ENCODE data around the gene DNAJC5G.
"Not testable (repeated sequence)": the region's sequence is repeated elsewhere in the genome, so short reads cannot be mapped to it uniquely, and the experiment has no call there.

DNAJC5G gene

DNA sequence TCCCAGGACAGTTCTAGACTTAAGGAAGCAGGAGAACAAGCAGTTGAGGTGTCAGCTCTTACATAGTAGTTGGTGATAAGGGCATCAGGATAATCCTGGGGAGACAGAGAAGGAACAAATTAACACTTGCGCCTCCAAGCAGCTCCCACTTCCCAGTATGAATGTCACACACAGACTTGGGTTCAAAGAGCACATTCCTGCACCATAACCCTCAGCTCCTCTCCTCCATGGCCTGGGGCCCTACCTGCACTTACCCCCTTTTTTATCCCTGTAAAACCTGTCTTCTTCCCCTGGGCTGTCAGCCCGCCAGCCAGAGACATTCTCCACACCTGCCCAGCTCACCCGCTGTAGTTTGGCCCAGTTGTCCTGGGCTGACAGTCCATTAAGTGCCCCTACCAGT lies 36.9 kb downstream of the DNAJC5G start:
- DNase-seq: no peak

DNA sequence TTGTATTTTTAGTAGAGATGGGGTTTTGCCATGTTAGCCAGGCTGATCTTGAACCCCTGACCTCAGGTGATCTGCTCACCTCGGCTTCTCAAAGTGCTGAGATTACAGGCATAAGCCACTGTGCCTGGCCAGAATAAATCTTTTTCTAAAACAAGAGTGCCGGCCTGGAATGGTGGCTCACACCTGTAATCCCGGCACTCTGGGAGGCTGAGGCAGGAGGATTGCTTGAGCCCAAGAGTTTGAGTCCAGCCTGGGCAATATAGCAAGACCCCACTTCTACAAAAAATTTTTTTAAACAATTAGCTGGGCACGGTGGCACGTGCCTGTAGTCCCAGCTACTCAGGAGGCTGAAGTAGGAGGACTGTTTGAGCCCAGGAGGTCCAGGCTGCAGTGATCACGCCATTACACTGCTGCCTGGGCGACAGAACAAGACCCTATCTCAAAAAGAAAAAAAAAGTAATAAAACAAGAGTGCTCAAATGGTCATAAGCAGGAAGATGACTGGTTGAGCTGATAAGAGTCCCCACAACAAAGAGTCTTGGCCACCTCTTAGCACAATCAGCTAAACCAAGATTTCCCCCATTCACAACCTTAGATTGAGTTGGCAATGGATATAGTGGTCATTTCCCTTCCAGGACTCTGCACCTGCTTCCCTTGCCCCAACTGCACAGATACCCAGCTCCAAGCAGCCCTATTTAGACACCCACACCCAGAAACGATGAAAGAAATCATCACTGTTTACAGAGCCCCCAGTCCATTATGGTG lies 38.8 kb downstream of the DNAJC5G start:
- DNase-seq: no peak

GRCh38 chr2:27314709-27315108 lies 39.5 kb downstream of the DNAJC5G start:
- no peak for DNase-seq

- no peak for DNase-seq
Measured at GRCh38 chr2:27315122-27315521, 39.9 kb downstream of the DNAJC5G start.

DNA sequence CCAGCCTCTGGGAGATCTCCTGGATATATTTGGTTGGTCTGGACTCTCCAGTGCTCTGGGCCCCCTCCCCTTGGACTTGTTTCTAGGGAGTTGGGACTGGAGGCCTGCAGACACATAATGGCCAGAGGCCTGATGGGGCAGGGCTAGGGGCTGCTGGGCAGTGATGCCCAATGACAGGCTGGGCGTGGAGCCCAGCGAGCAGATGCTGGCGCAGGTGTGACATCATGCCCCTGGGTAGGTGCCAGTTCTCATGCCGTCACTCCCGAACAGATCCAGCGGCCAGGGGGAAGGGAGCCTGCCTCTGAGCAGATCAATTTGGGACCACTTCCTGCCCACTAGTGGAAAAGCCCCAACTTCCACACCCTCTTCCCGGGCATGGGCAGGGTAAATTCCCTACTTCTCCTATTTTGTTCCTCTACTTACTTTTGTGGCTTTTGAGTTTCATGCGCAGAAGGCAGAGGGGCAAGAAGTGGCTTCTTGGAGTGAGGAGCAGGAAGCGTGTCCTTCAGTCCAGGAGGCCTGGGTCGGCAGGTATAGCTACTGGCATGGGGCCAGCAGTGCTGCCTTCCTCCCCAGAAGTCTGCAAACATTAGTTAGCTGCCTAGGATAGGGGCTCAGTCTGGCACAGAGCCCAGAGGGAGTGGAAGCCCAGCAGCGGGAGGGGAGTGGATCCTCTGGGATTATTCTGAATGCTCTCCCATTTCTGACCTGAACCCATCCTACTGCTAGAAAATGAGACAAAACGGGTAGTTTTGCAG lies 41.6 kb downstream of the DNAJC5G start:
- DNase-seq: no peak

DNA sequence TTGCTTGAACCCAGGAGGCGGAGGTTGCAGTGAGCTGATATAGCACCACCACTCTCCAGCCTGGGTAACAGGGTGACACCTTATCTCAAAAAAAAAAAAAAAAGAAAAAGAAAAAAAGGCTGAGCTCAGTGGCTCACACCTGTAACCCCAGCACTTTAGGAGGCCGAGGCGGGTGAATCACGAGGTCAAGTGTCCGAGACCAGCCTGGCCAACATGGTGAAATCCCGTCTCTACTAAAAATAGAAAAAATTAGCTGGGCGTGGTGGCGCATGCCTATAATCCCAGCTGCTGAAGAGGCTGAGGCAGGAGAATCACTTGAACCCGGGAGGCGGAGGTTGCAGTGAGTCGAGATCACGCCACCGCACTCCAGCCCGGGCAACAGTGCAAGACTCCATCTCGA lies 44.6 kb downstream of the DNAJC5G start:
- not testable (repeated sequence) for DNase-seq

- peak in 1 of 2 donors; percentile 18 for DNase-seq
Measured at GRCh38 chr2:27320958-27321543, 45.8 kb downstream of the DNAJC5G start.

- DNase-seq: peak in 1 of 2 donors; percentile 16
Measured at GRCh38 chr2:27322301-27322765, 47.1 kb downstream of the DNAJC5G start.

GRCh38 chr2:27322766-27323595 lies 47.7 kb downstream of the DNAJC5G start, which contains the start of gene MPV17:
Gene MPV17, minus strand, starts transcription at chr2:27323097. Its CDS starts 580 bp downstream, at chr2:27322517.
- peak; percentile 88 for DNase-seq

- no peak for DNase-seq
Measured at GRCh38 chr2:27323596-27324285, 48.5 kb downstream of the DNAJC5G start.

DNA sequence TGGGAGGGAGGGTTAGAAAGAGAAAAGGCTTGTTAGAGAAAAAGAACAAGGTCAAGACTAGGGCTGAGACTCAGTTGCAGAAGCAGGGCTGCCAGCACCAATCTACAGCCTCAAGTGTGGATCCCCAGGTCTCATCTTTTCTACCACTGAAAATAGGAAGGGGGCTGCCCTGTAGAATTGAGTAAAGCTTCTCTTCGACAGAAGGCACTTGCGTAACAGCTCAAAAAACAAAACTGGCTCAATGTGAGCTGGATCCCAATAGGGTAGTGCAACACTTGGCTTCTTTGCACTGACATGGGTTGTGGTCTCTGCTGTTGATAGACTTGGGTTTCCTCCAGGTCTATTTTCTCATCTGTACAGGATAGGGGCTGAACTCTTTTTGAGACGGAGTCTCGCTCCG lies 49.5 kb downstream of the DNAJC5G start:
- no peak for DNase-seq
